NB4 (cell line): Measurements from ENCODE around the gene HLCS.

Experiments used
- CTCF ChIP-seq: IDR thresholded peaks from one replicate; pipeline ENCODE4 v1.5.1; 2012; ENCODE audit warnings: low read depth, low read length
- MAX ChIP-seq: IDR thresholded peaks from 2 replicates; pipeline ENCODE4 v1.6.1; 2011; ENCODE audit warnings: low read depth, low read length
- POLR2A ChIP-seq: IDR thresholded peaks from 2 replicates; pipeline ENCODE4 v1.6.1; 2011; ENCODE audit warnings: mild to moderate bottlenecking; ENCODE audit not compliant: insufficient read length; ENCODE audit errors: extremely low read depth

GRCh38 chr21:36727866-36728265, 238.6 kb downstream of the HLCS start:
- TF ChIP-seq CTCF (peak; percentile 7), POLR2A (no peak), MAX (no peak)
